Pericardium fibroblast (primary cell): ENCODE results near the gene CCL4. TPM values are rescaled to one million over a fixed set of nuclear protein-coding genes. Genes with fewer than 3 reads are reported as not detected.

Experiments
- total RNA-seq: library from RNA; depleted of rRNA; stranded (reverse); fragments of >200 nt; gene quantifications from 2 replicates; pipeline ENCODE4 v1.2.3, GENCODE V29; 2015

CCL4 gene
- not detected in 2 replicates for total RNA-seq

DNA sequence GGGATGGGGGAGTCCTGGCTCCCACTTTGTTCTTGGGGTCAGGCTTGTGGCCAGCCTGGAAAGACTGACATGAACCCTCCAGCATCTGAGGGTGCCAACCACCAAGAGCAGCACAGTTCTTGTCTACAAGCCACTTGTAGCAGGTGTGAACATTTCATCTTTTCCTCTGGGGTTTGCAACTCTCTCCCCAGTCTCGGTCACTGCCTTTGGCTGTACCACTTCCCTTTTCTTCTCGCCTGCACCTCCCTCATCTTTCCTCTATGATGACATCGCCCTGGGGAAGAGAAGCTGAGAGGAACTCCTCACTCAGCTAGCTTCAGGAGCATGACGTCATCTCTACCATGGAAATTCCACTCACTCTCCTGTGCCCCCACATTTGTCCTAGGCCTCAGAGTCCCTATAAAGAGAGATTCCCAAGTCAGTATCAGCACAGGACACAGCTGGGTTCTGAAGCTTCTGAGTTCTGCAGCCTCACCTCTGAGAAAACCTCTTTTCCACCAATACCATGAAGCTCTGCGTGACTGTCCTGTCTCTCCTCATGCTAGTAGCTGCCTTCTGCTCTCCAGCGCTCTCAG is at the start of gene CCL4:
Gene CCL4 (plus strand): TSS at position 427 of the 575 bp plus-strand sequence. CDS start 79 bp downstream, at position 506.

DNA sequence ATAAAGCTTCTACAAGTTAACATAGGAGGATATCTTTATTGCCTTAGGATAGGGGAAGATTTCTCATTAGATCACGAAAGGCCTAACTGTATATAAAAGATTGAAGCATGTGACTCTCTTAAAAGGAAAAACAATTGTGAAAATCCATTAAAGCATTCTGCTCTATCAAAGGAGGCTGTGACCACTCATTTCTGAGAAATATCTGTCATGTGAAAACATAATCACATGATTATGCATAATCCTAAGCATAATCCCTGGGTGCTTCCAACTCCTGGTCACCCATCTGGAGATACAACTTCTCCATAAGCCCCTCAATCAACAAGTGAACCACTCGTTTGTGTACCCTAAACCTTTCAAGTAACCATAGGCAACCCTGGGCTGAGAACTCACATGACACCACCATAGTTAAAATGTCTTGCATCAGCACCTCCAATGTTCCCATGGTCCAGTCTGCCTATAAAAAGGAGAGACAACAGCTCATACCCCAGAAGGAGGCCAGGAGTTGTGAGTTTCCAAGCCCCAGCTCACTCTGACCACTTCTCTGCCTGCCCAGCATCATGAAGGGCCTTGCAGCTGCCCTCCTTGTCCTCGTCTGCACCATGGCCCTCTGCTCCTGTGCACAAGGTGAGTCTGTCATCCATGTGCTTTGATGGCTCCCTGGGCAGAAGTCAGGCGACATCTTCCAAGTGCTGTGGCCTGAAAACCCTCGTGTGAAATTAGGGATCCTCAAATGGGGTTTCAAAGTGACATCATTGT is 39.7 kb upstream of the CCL4 start, which contains the start of gene CCL18:
Gene CCL18 (plus strand): TSS at position 487 of the 756 bp plus-strand sequence. CDS start 71 bp downstream, at position 558.

DNA sequence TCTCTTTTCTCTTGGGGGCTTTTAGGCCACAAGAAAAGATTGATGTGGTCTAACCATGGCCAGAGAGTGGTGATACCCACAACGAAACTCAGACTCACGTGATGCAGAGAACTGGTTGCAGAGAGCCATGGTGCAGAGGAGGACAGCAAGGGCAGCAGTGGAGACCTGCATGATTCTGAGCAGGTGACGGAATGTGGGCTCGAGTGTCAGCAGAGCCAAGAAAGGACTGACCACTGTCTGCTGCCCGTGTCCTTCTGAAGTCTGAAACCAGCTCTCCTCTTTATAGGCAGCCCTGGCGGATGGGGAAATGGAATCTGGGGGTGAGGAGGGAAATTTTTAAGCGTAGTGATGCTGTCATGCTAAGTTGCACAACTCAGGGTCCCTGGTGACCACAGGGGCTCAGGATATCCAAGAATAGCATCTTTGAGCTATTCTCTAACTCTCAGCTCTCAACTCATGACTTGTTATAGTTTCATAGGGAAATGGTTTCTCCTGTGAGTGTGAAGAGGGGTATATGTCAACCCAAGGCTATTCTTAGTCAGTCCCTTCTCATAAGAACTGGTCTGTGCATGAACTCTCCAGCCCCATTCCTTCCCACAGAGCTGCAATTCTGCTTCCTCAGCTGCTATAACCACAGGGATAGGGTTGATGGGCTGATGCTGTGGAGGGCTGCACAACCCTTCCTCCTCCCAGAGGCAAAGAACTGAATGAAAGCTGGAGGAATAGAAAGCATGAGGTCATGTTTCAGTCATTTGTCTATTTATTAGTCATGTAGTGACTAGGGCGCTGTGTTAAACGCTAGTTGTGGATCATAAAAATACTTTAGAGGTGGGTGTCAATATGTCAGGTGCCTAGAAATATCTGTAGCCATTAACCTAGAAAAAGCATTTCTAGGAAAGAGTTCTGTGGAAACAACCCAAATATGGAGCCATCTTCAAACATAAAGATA is 13.5 kb upstream of the CCL4 start, which contains the start of gene CCL3:
Gene CCL3 (minus strand): TSS at position 256 of the 949 bp plus-strand sequence. CDS start 85 bp downstream, at position 171.

Other genes starting within 250 kb of the CCL4 start
- gene HEATR9, start 234.9 kb upstream of the CCL4 start, total RNA-seq: not detected in 2 replicates
- not detected in 2 replicates for gene CCL5, start 223.5 kb upstream of the CCL4 start, total RNA-seq
- gene RDM1, start 173.1 kb upstream of the CCL4 start, total RNA-seq: 0.70 TPM in 1 of 2 replicates, not detected in the other
- gene LYZL6, start 160.1 kb upstream of the CCL4 start, total RNA-seq: not detected in 2 replicates
- gene CCL16, start 122.3 kb upstream of the CCL4 start, total RNA-seq: not detected in 2 replicates
- not detected in 2 replicates for gene CCL14, start 117.1 kb upstream of the CCL4 start, total RNA-seq
- not detected in 2 replicates for gene CCL15, start 102.3 kb upstream of the CCL4 start, total RNA-seq
- gene CCL23, start 85.9 kb upstream of the CCL4 start, total RNA-seq: not detected in 2 replicates
- gene CCL18, start 39.6 kb upstream of the CCL4 start, total RNA-seq: not detected in 2 replicates
- gene CCL3, start 13.7 kb upstream of the CCL4 start, total RNA-seq: not detected in 2 replicates
- gene TBC1D3B, start 72.8 kb downstream of the CCL4 start, total RNA-seq: not detected in 2 replicates
- not detected in 2 replicates for gene CCL3L1, start 92.9 kb downstream of the CCL4 start, total RNA-seq
- not detected in 2 replicates for gene CCL4L2, start 107.2 kb downstream of the CCL4 start, total RNA-seq
- not detected in 2 replicates for gene TBC1D3I, start 160.7 kb downstream of the CCL4 start, total RNA-seq
- under 0.01 TPM in 1 of 2 replicates, not detected in the other for gene TBC1D3G, start 220.1 kb downstream of the CCL4 start, total RNA-seq